OCI-LY3 (cell line): ENCODE data around the gene AOAH.

ENCODE experiments used
- CTCF ChIP-seq: fragments of 200-600, 300-600 bp; sonication (generic); IDR thresholded peaks from 2 replicates; pipeline ENCODE4 v1.5.1; 2014; ENCODE audit warnings: antibody characterized with exemption, low read length, low read depth
- EZH2phosphoT487 ChIP-seq: fragments of 200-600 bp; shearing (Covaris generic); IDR thresholded peaks from 2 replicates; pipeline ENCODE4 v1.6.1; 2018; ENCODE audit warnings: antibody characterized with exemption, mixed run types, low read depth

- TF ChIP-seq CTCF: no peak
- TF ChIP-seq EZH2phosphoT487: no peak
These were observed 160.5 kb downstream of the AOAH start for GRCh38 chr7:36563706-36564327.
